Fibroblast of peridontal ligament (primary cell): ENCODE data around the gene OR1M1.
"Not testable (repeated sequence)": the region's sequence is repeated elsewhere in the genome, so short reads cannot be mapped to it uniquely, and the experiment has no call there.

Source experiments
- DNase-seq: peaks from one replicate; pipeline ENCODE4 v3.0.0-alpha.2; 2010; ENCODE audit errors: extremely low read depth

The OR1M1 gene

GRCh38 chr19:9086761-9087160 is at the start of gene OR1M1:
OR1M1 (plus strand) TSS chr19:9087061; CDS start chr19:9093245, 6,184 bp downstream.
- DNase-seq = no peak

GRCh38 chr19:9037400-9038062 is 49.3 kb upstream of the OR1M1 start:
- no peak for DNase-seq

- DNase-seq = no peak
Observed at GRCh38 chr19:9039728-9040127, 47.1 kb upstream of the OR1M1 start.

- no peak for DNase-seq
Observed at GRCh38 chr19:9040131-9040530, 46.7 kb upstream of the OR1M1 start.

- DNase-seq = no peak
Observed at GRCh38 chr19:9041023-9041422, 45.8 kb upstream of the OR1M1 start.

- DNase-seq = no peak
Observed at GRCh38 chr19:9043524-9043923, 43.3 kb upstream of the OR1M1 start.

- no peak for DNase-seq
Observed at GRCh38 chr19:9044449-9044848, 42.4 kb upstream of the OR1M1 start.

GRCh38 chr19:9046694-9047093 is 40.2 kb upstream of the OR1M1 start:
- no peak for DNase-seq

- DNase-seq = no peak
Observed at GRCh38 chr19:9052894-9053293, 34.0 kb upstream of the OR1M1 start.

- DNase-seq = not testable (repeated sequence)
Observed at GRCh38 chr19:9053674-9054073, 33.2 kb upstream of the OR1M1 start.

GRCh38 chr19:9054207-9054606 is 32.7 kb upstream of the OR1M1 start:
- DNase-seq = no peak

- no peak for DNase-seq
Observed at GRCh38 chr19:9054765-9055164, 32.1 kb upstream of the OR1M1 start.

- DNase-seq = not testable (repeated sequence)
Observed at GRCh38 chr19:9056131-9056530, 30.7 kb upstream of the OR1M1 start.

- no peak for DNase-seq
Observed at GRCh38 chr19:9057505-9058258, 29.2 kb upstream of the OR1M1 start.

GRCh38 chr19:9058905-9059667 is 27.8 kb upstream of the OR1M1 start:
- no peak for DNase-seq

GRCh38 chr19:9060564-9061340 is 26.1 kb upstream of the OR1M1 start:
- no peak for DNase-seq

GRCh38 chr19:9061879-9062278 is 25.0 kb upstream of the OR1M1 start:
- no peak for DNase-seq

- no peak for DNase-seq
Observed at GRCh38 chr19:9065457-9066014, 21.3 kb upstream of the OR1M1 start.

GRCh38 chr19:9070066-9070465 is 16.8 kb upstream of the OR1M1 start:
- no peak for DNase-seq

GRCh38 chr19:9071720-9072119 is 15.1 kb upstream of the OR1M1 start:
- DNase-seq = not testable (repeated sequence)

- DNase-seq = no peak
Observed at GRCh38 chr19:9073806-9074205, 13.1 kb upstream of the OR1M1 start.
